K562 (cell line): ENCODE measurements around the gene ACTR3C. TPM values are rescaled to one million over a fixed set of nuclear protein-coding genes. Genes with fewer than 3 reads are reported as not detected.

Experiments used
- HDAC3 ChIP-seq: fragments of 450-650 bp; IDR thresholded peaks from 2 replicates; pipeline ENCODE4 v1.6.1; 2018; ENCODE audit warnings: borderline replicate concordance, mild to moderate bottlenecking, moderate library complexity; ENCODE audit not compliant: partially characterized antibody
- HMBOX1 ChIP-seq: sonication (generic); IDR thresholded peaks from 2 replicates; pipeline ENCODE4 v1.6.1; 2016
- HMG20A ChIP-seq: fragments of 450-650 bp; formaldehyde crosslinking; conservative IDR thresholded peaks from 2 replicates; pipeline ENCODE4 v1.4.0; 2020; ENCODE audit warnings: mild to moderate bottlenecking, mixed read lengths
- POLR2H ChIP-seq: IDR thresholded peaks from 2 replicates; pipeline ENCODE4 v1.6.1; 2016; ENCODE audit warnings: missing genetic modification characterization, low read depth, mild to moderate bottlenecking, control low read depth, missing compliant biosample characterization, moderate library complexity
- SMARCE1 ChIP-seq: fragments of 450-650 bp; IDR thresholded peaks from 2 replicates; pipeline ENCODE4 v1.7.1; 2016; ENCODE audit warnings: mild to moderate bottlenecking
- SRSF3 ChIP-seq: fragments of 200-400 bp; formaldehyde crosslinking; IDR thresholded peaks from 2 replicates; pipeline ENCODE4 v1.6.1; 2016; ENCODE audit warnings: mild to moderate bottlenecking, low read length, moderate library complexity; ENCODE audit not compliant: insufficient read depth
- TAF15 ChIP-seq: fragments of 200-400 bp; formaldehyde crosslinking; IDR thresholded peaks from 2 replicates; pipeline ENCODE4 v1.6.1; 2017; ENCODE audit warnings: mild to moderate bottlenecking, low read depth, low read length, moderate library complexity
- ZBTB40 ChIP-seq, 2 experiments: fragments of 450-650 bp in 1 of 2; sonication (generic) in 1 of 2; formaldehyde crosslinking in 1 of 2; IDR thresholded peaks; 2 replicates each; pipeline versions ENCODE4 v1.7.1 to v1.9.0; 2016 to 2022; ENCODE audit warnings: inconsistent platforms in 1 of 2, mild to moderate bottlenecking in 1 of 2, missing genetic modification reagents in 1 of 2
- ZC3H4 ChIP-seq: sonication (generic); formaldehyde crosslinking; IDR thresholded peaks from 2 replicates; pipeline ENCODE4 v1.9.0; 2021; ENCODE audit warnings: missing genetic modification reagents, borderline replicate concordance
- ZNF274 ChIP-seq: IDR thresholded peaks from 2 replicates; pipeline ENCODE4 v1.6.1; 2011; ENCODE audit warnings: low read depth, mild to moderate bottlenecking, low read length, moderate library complexity, borderline replicate concordance
- ZNF449 ChIP-seq: fragments of 250-450 bp; sonication (Bioruptor Pico); IDR thresholded peaks from 2 replicates; pipeline ENCODE4 v1.8.0; 2022; ENCODE audit warnings: moderate library complexity, mild to moderate bottlenecking, inconsistent platforms
- polyA plus RNA-seq, 8 experiments: library from polyadenylated mRNA; depleted of rRNA in 4 of 8; stranded (reverse) in 5 of 8; unstranded in 3 of 8; fragments of >200 nt; fragmentation: Nextera tagmentation in 2 of 8; fragmentation: Illumina TruSeq in 1 of 8; extraction: Ambion mirVana in 2 of 8; extraction: Trizol in 1 of 8; gene quantifications; 2 replicates each; pipeline versions ENCODE4 v1.2.1 to v1.2.3, GENCODE V29; 2011 to 2014; ENCODE audit warnings: inconsistent platforms in 1 of 8, missing spikeins in 1 of 8
- total RNA-seq, 7 experiments: library from RNA; depleted of rRNA in 6 of 7; stranded (reverse); fragments of >200 nt in 6 of 7; fragmentation: Illumina TruSeq in 2 of 7; extraction: Trizol in 2 of 7; gene quantifications; 2 replicates each; pipeline versions ENCODE4 v1.2.1 to v1.2.3, GENCODE V29; 2011 to 2021; ENCODE audit warnings: low replicate concordance in 1 of 7

ACTR3C gene
- total and polyA plus RNA-seq, 9 of the 15 experiments (the other 6 are each of a cell fraction or from before 2014, with no cell fraction given): 9.0 to 35.4 (median 13.3) TPM

GRCh38 chr7:150322833-150323681 lies at the start of gene ACTR3C, which contains the start of gene LRRC61 (continued):
- peak; percentile 87; the same call in 1 of the 2 replicates for TF ChIP-seq ZNF449 (CRISPR knock-in tag)
- no peak; the same call in 1 of the 2 replicates for TF ChIP-seq ZNF274
- no peak for TF ChIP-seq ZC3H4
- peak; percentile 71 for TF ChIP-seq ZBTB40 (IDR thresholded peaks at IDR 0.05)
- TF ChIP-seq ZBTB40 (CRISPR knock-in tag; IDR thresholded peaks at IDR 0.05): peak; percentile 62
- peak; percentile 84 for TF ChIP-seq SMARCE1
- TF ChIP-seq HDAC3: no peak
- peak; percentile 50; the same call in 1 of the 2 replicates for TF ChIP-seq HMBOX1
- TF ChIP-seq POLR2H (tag): peak; percentile 9
- TF ChIP-seq SRSF3: peak; percentile 90; the same call in 1 of the 2 replicates
- TF ChIP-seq TAF15: no peak
- TF ChIP-seq HMG20A (CRISPR knock-in tag): peak; percentile 74; the same call in 1 of the 2 replicates
